NOMO-1 (cell line): ENCODE data around the gene LARP4.
A peak's percentile ranks its signal among the peaks of the same experiment; 100 is the strongest.
"Not testable (repeated sequence)": the region's sequence is repeated elsewhere in the genome, so short reads cannot be mapped to it uniquely, and the experiment has no call there.

Experiments
- DNase-seq, 2 experiments: peaks; one replicate each; lab custom pipeline; 2025; ENCODE audit not compliant: unreplicated experiment in 2 of 2; lab: John Stamatoyannopoulos, UW

The LARP4 gene

DNA sequence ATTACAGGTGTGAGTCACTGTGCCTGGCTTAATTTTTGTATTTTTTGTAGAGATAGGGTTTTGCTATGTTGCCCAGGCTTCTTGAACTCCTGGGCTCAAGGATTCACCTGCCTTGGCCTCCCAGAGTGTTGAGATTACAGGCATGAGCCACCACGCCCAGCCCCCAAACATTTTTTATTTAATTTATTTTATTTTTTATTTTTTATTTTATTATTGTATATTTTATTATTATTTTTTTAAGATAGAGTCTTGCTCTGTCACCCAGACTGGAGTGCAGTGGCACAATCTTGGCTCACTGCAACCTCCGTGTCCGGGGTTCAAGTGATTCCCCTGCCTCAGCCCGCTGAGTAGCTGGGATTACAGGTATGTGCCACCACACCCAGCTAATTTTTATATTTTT is 121.1 kb downstream of the LARP4 start:
- not testable (repeated sequence) for DNase-seq

- no peak for DNase-seq
Measured at GRCh38 chr12:50523772-50524171, 123.1 kb downstream of the LARP4 start.

DNA sequence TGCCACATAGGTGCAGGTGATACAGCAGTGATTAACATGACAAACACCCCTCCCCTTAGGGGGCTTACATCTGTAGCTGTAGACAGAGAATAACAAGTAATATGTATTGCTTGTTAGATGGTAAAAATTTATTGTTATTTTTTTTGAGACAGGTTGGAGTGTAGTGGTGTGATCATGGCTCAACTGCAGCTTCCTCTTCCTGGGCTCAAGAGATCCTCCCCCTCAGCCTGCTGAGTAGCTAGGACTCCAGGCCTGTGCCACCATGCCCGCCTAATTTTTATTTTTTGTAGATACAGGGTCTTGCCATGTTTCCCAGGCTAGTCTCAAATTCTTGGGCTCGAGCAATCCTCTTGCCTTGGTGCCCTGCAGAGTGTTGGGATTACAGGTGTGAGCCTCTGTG is 123.9 kb downstream of the LARP4 start:
- DNase-seq = no peak

DNA sequence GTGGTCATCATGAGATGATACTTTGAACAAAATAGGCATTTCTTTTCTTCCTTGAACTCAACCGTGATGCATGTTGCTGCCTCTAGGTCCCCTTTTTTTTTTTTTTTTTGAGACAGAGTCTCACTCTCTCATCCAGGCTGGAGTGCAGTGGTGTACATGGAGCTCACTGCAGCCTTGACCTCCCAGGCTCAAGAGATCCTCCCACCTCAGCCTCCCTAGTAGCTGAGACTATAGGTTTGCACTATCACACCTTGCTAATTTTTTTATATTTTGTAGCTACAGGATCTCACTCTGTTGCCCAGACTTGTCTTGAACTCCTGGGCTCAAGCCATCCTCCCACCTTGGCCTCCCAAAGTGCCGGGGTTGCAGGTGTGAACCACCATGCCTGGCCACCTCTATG is 124.7 kb downstream of the LARP4 start:
- no peak for DNase-seq

GRCh38 chr12:50527359-50527726 is 126.7 kb downstream of the LARP4 start:
- no peak for DNase-seq

GRCh38 chr12:50528800-50529199 is 128.1 kb downstream of the LARP4 start:
- DNase-seq = no peak

GRCh38 chr12:50529345-50529744 is 128.7 kb downstream of the LARP4 start:
- peak in 1 of 2 experiments; percentile 16 for DNase-seq
